ENCODE data around the gene CYREN. TPM values are rescaled to one million over a fixed set of nuclear protein-coding genes. Genes with fewer than 3 reads are reported as not detected.

CYREN gene
- total RNA-seq, 1 donor from 2014 or later = 21.6 TPM

DNA sequence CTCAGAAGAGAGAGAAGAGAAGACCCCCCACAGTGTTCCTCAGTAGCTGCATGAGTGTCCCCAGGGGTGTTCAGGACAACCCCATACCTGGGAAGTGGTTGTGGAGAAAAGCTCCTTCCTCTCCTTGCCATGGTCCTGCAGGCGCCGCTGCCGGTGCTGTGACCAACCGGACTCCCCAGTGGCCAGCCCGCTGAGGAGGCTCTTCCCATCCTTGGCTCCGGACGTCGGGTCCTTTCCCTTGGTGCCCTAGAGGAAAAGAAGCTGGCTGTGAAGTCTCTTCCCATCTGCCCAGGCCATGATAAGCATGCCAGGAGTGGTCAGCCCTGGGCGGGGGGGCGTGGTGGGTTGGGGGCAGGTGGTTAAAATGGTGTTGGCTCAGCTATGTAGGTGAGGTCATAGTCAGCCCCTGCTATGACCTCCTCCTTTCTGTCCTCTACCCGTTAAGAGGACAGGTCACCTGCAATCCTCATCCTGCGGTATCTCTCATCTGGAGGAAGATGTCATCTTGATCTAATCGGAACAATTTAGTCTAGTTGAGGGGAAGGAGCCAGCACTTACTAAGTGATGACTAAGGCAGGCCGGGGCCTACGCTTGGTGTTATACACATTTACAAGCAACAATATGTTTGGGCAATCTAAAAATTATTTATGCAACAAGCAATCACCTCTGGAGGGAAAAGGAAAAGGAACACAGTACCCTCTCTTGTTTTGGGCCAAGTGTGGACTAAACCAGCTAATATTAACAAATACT, 27.6 kb upstream of the CYREN start:
- no peak for DNase-seq (ENCODE audit: low read depth, low spot score)

DNA sequence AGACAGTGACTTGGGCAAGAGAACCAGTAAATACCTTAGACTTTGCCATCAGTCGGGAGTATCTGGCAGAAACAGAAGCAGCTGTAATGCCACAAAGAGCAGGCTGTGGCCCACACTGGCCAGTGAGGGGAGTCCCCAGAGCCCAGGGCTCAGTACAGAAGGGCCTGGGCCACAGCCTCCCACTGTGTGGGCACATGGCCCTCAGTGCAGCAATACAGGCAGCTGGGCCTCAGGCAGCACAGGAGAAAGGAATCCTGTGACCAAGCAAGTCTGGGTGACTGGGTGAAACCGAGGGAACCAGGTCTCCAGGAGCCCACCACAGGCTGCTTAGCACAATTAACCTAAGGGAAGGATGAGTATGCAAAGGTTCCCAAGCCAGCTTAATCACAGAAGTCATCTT, 26.8 kb upstream of the CYREN start:
- no peak for DNase-seq (ENCODE audit: low read depth, low spot score)

DNA sequence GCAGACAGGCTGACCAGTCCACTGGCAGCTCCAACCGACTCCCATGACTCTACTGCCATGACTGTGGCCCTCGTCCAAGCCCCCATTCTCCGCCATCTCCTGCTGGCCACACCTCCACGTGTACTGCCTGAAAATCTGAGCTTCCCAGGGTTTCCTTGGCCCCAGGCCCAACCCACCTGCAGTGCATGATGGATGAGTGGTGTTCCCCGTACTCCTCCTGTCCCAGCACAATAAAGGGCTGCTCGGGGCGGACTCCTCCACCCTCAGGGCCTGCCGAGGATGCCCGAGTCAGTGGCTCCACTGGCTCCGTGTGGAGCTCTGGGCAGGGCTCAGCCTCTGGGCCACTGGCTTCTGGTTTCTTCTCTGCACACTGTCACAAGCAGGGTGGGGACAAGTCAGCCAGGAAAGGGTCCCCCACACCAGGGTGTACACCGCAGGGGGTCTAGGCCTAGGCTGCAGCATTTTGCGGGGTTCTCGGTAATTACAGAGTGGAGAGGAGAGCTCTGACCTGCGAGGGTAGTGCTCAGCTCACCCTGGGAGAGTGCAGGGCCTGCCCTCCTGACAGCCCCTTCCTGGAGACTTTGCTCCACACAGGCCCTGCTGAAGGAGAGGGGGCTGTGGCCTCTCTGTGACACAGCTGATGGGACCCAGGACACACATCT, 25.6 kb upstream of the CYREN start:
- no peak for DNase-seq (ENCODE audit: low read depth, low spot score)

DNA sequence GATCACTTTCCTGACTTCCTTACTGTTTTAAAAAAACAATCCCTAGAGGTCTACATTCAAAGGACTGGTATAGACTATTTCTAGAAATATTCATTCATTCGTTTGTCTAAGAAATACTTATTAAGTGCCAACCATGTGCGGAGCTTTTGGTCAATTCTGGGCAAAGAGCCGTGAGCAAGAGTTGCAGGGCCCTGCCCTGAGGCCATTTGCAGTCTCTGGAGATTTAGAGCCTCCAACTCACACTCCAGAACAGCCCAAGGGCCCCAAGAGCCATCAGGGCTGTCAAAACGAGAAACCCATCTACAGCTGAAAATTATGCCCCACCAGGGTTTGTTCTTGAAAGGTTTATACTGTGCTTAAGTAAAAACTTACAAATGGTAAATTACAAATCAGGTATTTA, 24.6 kb upstream of the CYREN start:
- no peak for DNase-seq (ENCODE audit: low read depth, low spot score)

DNA sequence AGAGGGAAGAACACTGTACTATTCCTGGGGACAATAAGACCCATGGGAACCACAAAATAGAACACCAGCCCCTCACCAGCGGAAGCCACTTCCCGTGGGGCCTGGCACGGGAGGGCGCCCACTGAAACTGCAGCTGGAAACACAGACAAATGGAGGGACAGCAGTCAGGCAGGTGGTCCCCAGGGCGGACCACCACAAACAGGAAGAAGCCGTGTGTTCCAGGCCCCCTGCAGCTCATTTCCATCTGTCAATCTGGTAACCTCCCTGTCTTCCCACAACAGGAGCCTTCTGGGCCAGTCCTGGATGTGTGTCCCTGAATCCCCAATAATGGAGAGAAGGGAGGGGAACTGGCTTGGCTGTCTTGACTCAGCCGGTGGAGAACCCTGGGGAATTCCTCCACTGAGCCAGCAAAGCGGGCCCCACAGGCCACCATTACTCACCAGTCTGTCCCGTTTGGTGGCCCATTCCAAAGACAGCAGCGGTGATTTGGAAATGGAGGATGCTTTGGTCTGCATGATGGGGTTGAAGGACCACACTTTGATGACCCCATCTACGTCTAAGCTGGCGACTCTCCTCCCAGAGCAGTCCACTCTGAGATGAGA, 24.1 kb upstream of the CYREN start:
- DNase-seq (ENCODE audit: low read depth, low spot score) = no peak

DNA sequence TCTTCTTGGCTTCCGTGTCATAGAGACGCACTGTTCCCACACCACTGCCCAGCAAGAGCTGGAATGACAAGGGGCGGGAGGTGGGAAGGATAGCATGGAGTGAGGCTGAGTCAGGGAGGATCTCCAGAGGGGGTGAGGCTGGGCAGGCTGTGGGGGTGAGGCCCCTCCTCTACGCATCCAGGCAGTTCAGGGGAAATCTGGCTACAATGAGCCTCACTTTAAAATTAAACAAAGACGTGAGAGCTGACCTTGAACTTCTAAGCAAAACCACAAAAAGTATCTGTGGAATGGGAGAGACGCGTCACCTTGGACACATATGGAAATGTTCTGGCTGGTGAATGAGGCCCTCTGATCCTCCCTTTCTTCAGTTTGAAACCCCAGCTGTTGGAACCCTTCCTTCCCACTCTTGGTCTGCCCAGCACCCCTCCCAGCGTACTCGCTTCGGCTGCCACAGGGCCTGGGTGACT, 23.1 kb upstream of the CYREN start:
- DNase-seq (ENCODE audit: low read depth, low spot score) = no peak

DNA sequence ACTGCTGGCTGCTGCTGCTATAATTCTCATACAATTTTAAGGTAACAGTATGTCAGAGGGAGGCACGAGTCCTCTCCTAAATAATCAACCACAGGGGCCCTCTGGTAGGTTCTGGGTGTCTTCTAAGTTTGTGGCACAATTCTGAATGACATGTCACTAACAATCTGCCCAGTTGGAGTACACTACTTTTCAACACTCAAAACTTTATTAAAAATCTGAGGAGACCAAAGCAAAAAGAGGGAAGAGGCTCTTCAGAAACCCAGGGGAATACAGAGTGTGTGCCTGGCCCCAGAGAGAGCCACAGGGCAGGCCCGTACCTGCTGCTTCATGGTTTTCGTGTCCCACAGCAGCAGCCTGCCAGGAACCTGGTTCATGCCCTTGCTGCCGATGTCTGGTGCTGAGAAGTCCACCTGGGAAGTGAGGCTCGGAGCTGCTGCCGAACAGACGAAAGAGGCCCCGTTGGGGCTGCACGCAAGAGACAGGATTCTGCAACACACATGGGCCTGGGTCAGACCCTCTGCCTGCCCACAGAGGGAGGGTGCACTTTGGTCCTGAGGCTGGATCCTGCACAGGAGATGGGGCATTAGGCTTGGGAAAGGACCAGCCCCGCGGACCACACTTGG, 22.5 kb upstream of the CYREN start:
- no peak for DNase-seq (ENCODE audit: low read depth, low spot score)

DNA sequence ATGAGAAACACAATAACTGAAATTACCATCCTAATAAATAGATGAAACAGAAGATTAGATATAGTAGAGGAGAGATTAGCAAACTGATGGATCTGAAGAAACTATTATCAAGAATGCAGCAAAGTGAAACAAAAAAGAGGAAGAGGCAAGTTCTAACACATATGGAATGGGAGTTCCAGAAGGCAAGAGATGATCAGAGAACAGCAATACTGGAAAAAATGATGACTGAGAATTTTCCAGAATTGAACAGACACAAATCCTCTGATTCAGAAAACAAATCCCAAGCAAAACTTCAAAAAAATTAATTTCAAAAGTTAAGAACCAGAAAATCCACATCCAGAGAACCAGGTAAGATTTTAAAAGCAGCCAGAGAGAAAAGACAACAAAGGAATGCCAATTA, 20.2 kb upstream of the CYREN start:
- no peak for DNase-seq (ENCODE audit: low read depth, low spot score)

DNA sequence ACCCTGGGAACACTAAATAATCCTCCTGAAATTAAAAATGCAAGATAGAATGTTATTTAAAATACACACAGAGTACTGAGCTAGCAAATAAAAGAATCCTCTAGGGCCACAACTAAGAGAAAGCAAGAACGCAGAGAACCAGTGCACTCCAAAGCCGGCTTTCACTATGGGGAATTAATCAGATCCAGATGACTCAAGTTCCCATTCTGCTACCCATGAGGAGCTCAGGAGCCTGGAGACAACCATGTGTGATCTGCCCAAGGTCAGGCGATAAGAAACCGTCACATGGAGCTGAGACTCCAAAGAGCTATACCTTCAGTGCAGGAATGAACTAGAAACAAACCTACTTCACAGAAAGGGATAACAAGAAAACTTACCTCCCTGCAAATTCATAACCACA, 19.5 kb upstream of the CYREN start:
- DNase-seq (ENCODE audit: low read depth, low spot score) = no peak

DNA sequence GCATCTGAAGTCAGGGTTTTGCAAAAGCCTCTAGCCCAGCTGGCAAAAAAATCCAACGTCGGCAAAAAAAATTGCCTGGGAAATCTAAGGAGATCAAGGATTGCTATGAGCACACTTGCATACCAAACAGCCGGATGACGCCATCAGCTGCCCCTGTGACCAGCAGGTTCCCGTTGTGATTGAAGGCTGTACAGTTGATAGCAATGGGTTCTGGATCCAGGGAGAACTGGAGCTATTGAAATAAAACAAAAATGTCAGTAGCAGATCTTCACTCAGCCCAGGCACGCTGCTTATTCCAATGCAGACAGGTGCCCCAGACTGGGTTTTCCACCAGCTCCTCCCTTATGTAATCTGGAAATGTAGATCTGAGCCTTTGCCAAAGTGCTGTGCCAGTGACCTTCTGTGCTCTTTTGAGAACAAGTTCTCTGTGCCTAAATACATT, 18.7 kb upstream of the CYREN start:
- no peak for DNase-seq (ENCODE audit: low read depth, low spot score)

DNA sequence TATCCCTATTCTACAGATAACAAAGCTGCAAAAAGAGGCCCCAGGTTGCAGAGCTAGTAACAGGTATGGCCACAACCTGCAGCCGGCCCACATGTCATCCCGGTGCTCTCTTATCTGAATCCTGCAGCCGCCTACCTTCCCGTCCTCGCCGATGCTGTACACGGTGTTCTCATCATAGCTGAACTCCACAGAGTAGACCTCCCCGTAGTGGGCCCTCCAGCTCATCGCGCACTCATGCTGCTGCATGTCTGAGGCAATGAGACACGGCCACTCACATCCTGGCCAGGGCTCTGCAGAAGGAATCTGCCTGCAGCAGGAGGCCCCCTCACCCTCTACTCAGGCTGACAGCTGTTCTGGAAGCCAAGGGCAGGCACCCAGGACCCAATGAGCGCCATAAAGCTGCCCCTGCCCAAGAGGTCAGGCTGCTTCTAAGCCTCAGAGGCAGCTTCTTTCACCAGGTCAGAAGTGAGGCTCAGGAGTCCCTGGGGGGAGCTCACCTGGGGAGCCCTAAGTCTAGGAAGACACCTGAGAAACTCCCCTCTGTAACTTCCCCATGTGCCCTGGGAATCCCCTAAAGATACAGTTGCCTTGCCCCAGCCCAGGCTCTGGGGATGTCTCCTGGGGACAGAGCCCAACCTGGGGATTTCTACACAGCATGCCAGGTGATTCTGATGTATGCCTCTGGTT, 17.9 kb upstream of the CYREN start:
- no peak for DNase-seq (ENCODE audit: low read depth, low spot score)

DNA sequence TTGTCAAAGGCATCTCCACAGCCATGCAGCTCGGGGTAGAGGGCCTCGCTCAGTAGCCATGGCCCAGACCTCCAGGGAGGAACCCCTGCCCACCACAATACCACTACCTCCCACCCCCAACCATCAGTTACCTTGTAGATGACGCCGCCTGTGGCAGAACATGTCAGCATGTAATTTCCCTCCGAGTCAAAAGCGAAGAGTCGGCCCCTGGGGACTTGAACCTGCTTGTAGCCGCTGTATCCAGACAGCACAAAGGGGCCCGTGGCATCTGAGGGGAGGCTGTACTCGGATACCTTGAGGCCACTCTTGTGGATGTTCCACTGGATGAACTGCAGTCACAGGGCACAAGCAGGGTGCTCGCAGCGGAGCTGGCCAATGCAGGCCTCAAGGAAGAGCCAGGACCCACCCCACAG, 16.3 kb upstream of the CYREN start:
- no peak for DNase-seq (ENCODE audit: low read depth, low spot score)

DNA sequence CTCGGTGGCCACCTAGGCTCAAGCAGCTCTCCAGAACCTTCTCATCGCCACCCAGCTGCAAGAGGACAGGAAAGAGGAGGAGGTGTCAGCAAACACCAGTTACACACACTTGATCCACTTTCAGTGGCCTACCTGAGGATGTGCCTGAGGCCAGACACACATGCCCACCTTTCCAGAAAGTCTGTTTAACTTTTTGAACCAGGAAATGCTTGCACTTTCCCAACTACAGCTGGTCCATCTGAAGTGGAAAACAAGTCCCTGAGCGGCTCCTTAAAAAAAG, 15.7 kb upstream of the CYREN start:
- no peak for DNase-seq (ENCODE audit: low read depth, low spot score)

DNA sequence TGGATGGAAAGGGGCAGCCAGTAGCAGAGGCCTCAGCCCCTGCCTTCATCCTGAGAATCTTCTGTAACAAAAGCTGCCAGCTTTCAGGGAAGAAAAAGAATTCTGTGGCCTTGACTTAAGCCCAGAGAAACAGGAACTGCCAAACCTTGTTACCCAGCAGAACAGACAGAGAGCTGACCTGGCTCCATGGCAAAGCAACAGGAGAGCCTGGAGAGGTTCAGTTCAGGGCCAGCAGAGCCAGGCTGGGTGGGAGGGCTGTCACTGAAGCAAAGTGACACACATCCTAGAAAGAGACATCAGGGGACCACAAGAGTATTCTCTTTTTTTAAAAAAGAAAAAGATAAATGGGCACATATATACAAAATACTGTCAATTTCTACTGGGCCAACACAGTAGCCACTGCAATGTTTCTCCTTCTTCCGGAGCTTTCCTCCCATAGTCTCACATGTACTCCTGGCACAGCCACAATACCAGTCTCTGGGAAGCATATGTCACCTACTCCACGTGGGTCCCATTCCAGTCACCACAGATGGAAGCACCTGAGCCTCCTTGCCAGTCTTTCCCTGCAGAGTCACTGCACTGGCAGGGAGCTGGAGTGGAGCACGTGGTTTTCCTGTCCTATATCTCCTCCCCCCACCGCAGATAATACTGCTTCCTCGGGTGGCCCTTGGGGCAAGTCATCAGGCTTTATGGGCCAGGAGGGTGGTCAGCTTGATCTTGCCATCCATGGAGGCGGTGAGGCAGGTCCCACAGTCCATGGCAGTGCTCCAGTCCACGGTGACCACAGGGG, 15.2 kb upstream of the CYREN start:
- no peak for DNase-seq (ENCODE audit: low read depth, low spot score)

DNA sequence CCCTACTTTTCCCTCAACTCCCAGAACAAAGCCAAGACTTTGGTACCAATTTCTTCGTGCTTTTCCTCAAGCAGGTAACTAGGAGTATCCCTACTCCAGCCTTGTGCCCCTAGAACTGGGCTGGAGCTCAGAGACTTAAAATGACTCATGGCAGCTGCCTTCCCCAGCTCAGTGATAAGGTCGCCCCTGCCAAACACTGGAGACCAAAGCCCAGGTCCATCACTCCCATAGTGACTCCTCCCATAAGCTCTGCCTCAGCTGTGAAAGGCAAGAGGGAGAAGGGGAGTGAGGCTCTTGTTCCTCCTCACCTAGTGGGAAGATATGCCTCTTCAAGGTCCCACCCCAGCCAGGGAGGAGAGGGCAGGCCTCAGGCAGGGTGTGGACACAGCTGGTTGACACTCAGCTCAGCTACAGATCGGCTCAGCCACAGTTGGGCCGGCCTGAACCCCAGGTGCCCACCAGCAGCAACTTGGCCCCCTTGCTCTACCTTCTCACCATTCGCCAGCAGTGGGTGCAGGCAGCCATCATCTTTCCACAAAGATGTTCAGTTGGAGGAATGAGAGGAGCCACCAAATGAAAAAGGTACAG, 13.8 kb upstream of the CYREN start:
- DNase-seq (ENCODE audit: low read depth, low spot score) = no peak

DNA sequence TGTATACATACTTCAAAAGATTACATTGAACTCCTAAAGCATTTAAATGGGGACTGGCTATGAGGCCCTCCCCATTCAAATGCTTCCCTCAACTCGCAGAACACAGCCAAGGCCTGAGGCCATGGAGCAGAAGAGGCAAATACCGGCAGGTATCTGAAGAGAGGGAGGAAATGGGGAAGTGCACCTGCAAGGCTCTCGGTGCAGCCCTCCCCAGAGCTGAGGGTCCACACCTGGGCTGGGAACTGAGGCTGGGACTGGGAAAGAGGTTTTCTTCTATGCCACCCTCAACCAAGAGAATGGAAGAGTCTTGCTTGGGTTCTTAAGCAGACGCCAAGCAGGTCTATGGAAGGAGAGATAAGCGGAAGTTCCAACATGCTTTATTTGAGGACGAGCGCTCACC, 13.0 kb upstream of the CYREN start:
- DNase-seq (ENCODE audit: low read depth, low spot score) = no peak

DNA sequence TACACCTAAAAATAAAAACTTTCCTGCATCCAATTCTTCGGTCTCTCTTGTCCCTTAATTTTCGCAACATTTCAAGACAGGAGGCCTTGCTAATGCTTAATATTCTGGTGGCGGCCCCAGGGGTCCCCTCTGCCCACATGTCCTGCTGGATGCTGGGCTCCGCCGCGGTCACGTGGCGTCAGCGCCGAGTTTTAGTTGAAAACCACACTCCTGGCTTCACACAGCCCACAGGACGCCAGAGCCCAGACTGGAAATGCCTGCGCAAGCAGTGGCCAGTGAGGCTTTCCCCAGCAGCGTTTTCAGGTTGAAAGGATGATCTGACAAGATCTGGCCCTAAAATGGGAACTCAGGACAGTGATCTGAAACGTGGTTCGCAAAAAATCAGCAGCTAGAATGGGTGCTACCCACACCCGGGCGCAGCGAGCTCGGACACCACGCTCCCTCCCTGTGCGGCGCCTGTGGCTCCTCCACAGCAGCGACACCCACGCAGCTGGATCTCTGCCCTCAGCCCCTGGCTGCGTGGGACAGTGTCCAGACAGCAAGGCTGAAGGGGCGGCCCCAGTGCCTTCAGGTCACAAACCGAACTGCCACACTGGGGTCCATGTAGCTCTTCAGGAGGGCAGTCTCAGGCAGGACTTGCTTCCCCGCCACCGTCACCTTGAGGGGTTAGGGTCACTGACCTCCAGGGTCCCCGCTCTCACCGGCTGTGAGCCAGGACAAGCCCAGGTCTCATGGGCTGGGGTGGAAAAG, 11.6 kb upstream of the CYREN start:
- no peak for DNase-seq (ENCODE audit: low read depth, low spot score)

DNA sequence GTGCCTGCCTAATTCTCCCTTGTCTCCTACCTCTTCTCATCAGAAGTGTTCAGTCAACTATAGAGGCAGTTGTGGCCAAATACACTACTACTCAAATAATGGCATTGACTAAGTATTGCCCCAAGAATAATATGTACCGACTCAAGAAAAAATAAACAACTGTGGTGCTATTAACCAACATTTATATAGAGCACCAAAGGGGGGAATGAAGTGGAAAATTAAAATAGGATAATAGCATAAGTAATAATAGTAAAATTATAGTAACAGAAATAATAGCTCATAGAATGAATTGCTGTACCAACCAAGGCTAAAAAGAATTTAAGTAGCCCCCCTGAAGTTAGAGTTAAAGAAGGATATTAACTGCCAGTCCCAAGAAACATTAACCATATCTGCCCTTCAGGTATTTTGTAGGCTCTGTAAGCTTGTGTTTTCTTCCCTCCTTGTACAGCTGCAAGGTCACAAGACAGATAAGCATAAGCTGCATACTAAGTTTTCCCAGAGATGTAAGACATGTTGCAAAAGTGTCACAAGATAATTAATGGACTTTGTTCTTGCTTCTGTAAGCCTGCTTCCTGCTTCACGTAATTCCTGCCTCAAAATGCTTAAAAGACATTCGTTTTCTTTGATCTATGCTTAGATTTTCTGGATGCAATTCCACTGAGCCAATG, 10.9 kb upstream of the CYREN start:
- no peak for DNase-seq (ENCODE audit: low read depth, low spot score)

DNA sequence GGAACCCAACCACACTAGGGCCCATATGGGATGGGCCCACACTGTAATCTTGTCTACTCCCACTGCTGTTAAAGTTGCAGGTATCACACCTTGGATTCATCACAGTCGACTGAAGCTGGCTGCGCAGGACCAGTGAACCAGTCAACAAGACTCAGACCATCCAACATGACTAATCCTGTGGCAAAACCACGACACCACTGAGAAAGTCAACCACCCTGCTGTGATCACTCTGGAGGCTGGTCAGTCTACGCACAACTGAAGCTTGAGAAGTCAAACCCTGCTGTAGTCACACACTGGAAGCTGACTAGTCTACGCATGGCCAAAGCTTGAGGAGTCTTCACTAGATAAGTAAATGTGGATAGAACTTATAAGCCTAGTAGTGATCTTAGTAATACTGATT, 9.6 kb upstream of the CYREN start:
- DNase-seq (ENCODE audit: low read depth, low spot score) = no peak

All from pulmonary artery endothelial cell (primary cell).